Loucy (cell line): ENCODE results near the gene EMSY.

Source experiments
- H2AFZ ChIP-seq: fragments of 200-600 bp; sonication (generic); 2 replicates; pipeline ENCODE4 v1.6.0; 2016; ENCODE audit warnings: antibody characterized with exemption, mild to moderate bottlenecking, low read length, moderate library complexity
- H3F3A ChIP-seq: fragments of 200-600 bp; 2 replicates; pipeline ENCODE4 v1.6.0; 2016; ENCODE audit warnings: antibody characterized with exemption, low read depth, mild to moderate bottlenecking
- H3K27me3 ChIP-seq: fragments of 200-600 bp; sonication (generic); 2 replicates; pipeline ENCODE4 v1.6.1; 2014; ENCODE audit warnings: low read length, mild to moderate bottlenecking; ENCODE audit not compliant: insufficient read depth, poor library complexity, severe bottlenecking
- H3K36me3 ChIP-seq: fragments of 200-600 bp; sonication (generic); 2 replicates; pipeline ENCODE4 v1.6.1; 2016; ENCODE audit warnings: low read length; ENCODE audit not compliant: insufficient read depth
- H3K4me1 ChIP-seq: fragments of 200-600 bp; sonication (generic); 2 replicates; pipeline ENCODE4 v1.5.1; 2014; ENCODE audit warnings: low read length, mild to moderate bottlenecking; ENCODE audit not compliant: insufficient read depth, poor library complexity, severe bottlenecking
- H3K4me2 ChIP-seq: fragments of 200-600 bp; sonication (generic); 2 replicates; pipeline ENCODE4 v1.6.0; 2014; ENCODE audit warnings: antibody characterized with exemption, low read length, low read depth, mild to moderate bottlenecking; ENCODE audit not compliant: poor library complexity, severe bottlenecking
- H3K4me3 ChIP-seq: fragments of 200-600 bp; sonication (generic); 2 replicates; pipeline ENCODE4 v1.5.1; 2014; ENCODE audit warnings: low read length, mild to moderate bottlenecking, mixed read lengths; ENCODE audit not compliant: poor library complexity, severe bottlenecking
- H3K79me2 ChIP-seq: fragments of 200-600 bp; sonication (generic); 2 replicates; pipeline ENCODE4 v1.6.1; 2014; ENCODE audit warnings: low read length; ENCODE audit not compliant: insufficient read depth
- H3K9ac ChIP-seq: fragments of 200-600 bp; sonication (generic); 2 replicates; pipeline ENCODE4 v1.6.0; 2014; ENCODE audit warnings: mild to moderate bottlenecking, low read depth, low read length, moderate library complexity; ENCODE audit not compliant: poor library complexity, severe bottlenecking
- H3K9me2 ChIP-seq: fragments of 200-600 bp; sonication (generic); replicated peaks from 2 replicates; pipeline ENCODE4 v1.6.1; 2016; ENCODE audit warnings: low read depth, low read length, mixed read lengths
- H3K9me3 ChIP-seq: fragments of 200-600 bp; sonication (generic); 2 replicates; pipeline ENCODE4 v1.6.1; 2014; ENCODE audit warnings: mild to moderate bottlenecking, antibody characterized with exemption, low read length, low read depth; ENCODE audit not compliant: insufficient read depth
- H4K20me1 ChIP-seq: fragments of 200-600 bp; sonication (generic); 2 replicates; pipeline ENCODE4 v1.6.0; 2014; ENCODE audit warnings: antibody characterized with exemption, low read length, mild to moderate bottlenecking; ENCODE audit not compliant: insufficient read depth, poor library complexity, severe bottlenecking
- EZH2phosphoT487 ChIP-seq: fragments of 200-600 bp; IDR thresholded peaks from 2 replicates; pipeline ENCODE4 v1.6.1; 2018; ENCODE audit warnings: antibody characterized with exemption, mild to moderate bottlenecking, moderate library complexity, borderline replicate concordance
- TF ChIP-seq, protein P1 (sequence below): fragments of 200-600 bp; sonication (generic); conservative IDR thresholded peaks from 2 replicates; pipeline ENCODE4 v1.5.1; 2014; ENCODE audit warnings: mild to moderate bottlenecking, antibody characterized with exemption, low read length

EMSY gene

DNA sequence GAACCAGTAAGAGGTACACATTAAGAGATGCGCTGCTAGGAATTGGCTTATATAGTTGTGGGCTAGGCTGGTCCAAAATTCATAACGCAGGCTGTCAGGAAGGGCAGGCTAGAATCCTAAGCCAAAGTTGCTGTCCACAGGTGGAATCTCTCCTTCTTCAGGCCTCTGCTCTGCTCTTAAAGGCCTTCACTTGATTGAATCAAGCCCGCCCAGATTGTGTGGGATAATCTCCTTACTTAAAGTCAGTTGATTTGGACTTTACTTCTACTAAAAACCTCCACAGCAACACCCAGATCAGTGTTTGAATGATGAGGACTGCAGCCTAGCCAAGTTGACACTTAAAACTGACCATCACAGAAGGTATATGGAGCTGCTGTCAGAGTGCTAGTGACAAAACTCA lies 156.9 kb downstream of the EMSY start:
- Histone ChIP-seq H3K36me3 (no peaks in the 10 kb centered on the region), H2AFZ (no peak overlapping the region), H3K9me2 (no peaks in the 10 kb centered on the region), H3K4me1 (peaks cover 8% of the 10 kb centered on the region), H3F3A (no peaks in the 10 kb centered on the region), H3K79me2 (no peaks in the 10 kb centered on the region), H3K27me3 (no peaks in the 10 kb centered on the region), H4K20me1 (no peaks in the 10 kb centered on the region), H3K4me2 (no peak overlapping the region), H3K9me3 (no peaks in the 10 kb centered on the region), H3K9ac (no peak overlapping the region), H3K4me3 (no peak overlapping the region)
- TF ChIP-seq, protein P1, sequence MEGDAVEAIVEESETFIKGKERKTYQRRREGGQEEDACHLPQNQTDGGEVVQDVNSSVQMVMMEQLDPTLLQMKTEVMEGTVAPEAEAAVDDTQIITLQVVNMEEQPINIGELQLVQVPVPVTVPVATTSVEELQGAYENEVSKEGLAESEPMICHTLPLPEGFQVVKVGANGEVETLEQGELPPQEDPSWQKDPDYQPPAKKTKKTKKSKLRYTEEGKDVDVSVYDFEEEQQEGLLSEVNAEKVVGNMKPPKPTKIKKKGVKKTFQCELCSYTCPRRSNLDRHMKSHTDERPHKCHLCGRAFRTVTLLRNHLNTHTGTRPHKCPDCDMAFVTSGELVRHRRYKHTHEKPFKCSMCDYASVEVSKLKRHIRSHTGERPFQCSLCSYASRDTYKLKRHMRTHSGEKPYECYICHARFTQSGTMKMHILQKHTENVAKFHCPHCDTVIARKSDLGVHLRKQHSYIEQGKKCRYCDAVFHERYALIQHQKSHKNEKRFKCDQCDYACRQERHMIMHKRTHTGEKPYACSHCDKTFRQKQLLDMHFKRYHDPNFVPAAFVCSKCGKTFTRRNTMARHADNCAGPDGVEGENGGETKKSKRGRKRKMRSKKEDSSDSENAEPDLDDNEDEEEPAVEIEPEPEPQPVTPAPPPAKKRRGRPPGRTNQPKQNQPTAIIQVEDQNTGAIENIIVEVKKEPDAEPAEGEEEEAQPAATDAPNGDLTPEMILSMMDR, result no peak
- TF ChIP-seq EZH2phosphoT487, result no peak

DNA sequence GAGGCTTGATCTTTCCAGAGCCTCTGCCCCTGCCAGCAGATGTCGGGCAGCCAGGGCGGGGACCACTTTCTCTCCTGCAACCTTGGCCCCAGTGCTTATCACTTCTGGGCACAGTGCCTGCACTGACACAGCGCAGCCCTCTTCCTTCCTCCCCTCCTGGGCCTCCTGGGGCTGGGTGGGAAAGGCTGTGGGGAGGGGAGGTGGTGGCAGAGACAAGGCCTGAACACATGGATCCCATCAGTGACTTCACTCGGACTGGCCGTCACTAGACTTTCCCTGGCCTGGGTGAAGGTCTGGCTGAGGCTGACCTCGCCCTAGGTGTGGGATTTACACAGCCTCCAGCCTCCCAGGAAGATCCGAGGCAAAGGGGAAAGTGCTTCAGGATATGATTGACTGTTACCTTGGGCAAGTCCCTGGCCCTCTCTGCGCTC lies 157.6 kb downstream of the EMSY start:
- no peak for TF ChIP-seq EZH2phosphoT487
- TF ChIP-seq, protein P1, result no peak

More for the DNA sequence above, 157.6 kb downstream of the EMSY start:
- Histone ChIP-seq H3K27me3 (no peaks in the 10 kb centered on the region), H3K4me3 (no peak overlapping the region), H3K9me2 (no peaks in the 10 kb centered on the region), H3F3A (no peaks in the 10 kb centered on the region), H3K79me2 (no peaks in the 10 kb centered on the region), H2AFZ (no peak overlapping the region), H3K4me2 (no peak overlapping the region), H3K9ac (no peak overlapping the region), H4K20me1 (no peaks in the 10 kb centered on the region), H3K36me3 (no peaks in the 10 kb centered on the region), H3K9me3 (no peaks in the 10 kb centered on the region), H3K4me1 (peaks cover 8% of the 10 kb centered on the region)
